AG04449 (cell line): ENCODE results near the gene AFF2.

Source experiments
- CTCF ChIA-PET: fragments of 350-600 bp; formaldehyde crosslinking; extraction: SDS; loops from one replicate; lab custom pipeline; 2021; ENCODE audit warnings: antibody characterized with exemption; lab: Yijun Ruan, JAX
- POLR2A ChIA-PET: fragments of 400-600, 350-600 bp; formaldehyde crosslinking; extraction: SDS; loops from one replicate; lab custom pipeline; 2020; ENCODE audit warnings: antibody characterized with exemption, inconsistent platforms; lab: Yijun Ruan, JAX
- DNase-seq: peaks from one replicate; pipeline ENCODE4 v3.0.0-alpha.2; 2010; ENCODE audit warnings: low read depth, low spot score
- H3K4me3 ChIP-seq: 2 replicates; pipeline ENCODE4 v1.5.1; 2011; ENCODE audit warnings: low read depth, mild to moderate bottlenecking, control low read depth, low read length
- TF ChIP-seq, protein P1 (sequence below): IDR thresholded peaks from one replicate; pipeline ENCODE4 v1.5.1; 2011; ENCODE audit warnings: mild to moderate bottlenecking, moderate library complexity, low read length, control low read depth, inconsistent platforms; ENCODE audit not compliant: insufficient read depth; ENCODE audit errors: missing control alignments

Gene AFF2

DNA sequence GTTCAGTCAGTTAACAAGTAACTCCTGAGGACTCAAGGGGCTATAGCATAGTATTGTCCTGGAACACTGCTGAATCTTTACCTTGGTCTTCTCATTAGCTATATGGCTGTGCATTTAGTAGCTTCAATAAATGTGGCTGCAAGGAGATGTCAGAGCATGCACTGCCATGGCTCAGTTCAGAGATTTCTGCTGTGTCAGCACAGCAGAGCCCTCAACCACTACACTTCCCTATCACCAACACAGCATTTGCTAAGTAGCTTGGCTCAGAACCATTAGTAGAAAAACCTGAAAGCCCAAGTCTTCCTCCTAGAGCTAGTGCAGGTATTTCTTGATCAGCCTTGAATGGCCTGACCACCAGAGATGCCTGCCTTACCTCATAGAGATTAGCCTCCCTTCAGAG is 538.6 kb downstream of the AFF2 start:
- ChIA-PET POLR2A (no interaction called here), CTCF (no interaction called here)
- DNase-seq, result no peak
- TF ChIP-seq, protein P1, sequence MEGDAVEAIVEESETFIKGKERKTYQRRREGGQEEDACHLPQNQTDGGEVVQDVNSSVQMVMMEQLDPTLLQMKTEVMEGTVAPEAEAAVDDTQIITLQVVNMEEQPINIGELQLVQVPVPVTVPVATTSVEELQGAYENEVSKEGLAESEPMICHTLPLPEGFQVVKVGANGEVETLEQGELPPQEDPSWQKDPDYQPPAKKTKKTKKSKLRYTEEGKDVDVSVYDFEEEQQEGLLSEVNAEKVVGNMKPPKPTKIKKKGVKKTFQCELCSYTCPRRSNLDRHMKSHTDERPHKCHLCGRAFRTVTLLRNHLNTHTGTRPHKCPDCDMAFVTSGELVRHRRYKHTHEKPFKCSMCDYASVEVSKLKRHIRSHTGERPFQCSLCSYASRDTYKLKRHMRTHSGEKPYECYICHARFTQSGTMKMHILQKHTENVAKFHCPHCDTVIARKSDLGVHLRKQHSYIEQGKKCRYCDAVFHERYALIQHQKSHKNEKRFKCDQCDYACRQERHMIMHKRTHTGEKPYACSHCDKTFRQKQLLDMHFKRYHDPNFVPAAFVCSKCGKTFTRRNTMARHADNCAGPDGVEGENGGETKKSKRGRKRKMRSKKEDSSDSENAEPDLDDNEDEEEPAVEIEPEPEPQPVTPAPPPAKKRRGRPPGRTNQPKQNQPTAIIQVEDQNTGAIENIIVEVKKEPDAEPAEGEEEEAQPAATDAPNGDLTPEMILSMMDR, result no peak
- H3K4me3 ChIP-seq, result no peak overlapping the region

DNA sequence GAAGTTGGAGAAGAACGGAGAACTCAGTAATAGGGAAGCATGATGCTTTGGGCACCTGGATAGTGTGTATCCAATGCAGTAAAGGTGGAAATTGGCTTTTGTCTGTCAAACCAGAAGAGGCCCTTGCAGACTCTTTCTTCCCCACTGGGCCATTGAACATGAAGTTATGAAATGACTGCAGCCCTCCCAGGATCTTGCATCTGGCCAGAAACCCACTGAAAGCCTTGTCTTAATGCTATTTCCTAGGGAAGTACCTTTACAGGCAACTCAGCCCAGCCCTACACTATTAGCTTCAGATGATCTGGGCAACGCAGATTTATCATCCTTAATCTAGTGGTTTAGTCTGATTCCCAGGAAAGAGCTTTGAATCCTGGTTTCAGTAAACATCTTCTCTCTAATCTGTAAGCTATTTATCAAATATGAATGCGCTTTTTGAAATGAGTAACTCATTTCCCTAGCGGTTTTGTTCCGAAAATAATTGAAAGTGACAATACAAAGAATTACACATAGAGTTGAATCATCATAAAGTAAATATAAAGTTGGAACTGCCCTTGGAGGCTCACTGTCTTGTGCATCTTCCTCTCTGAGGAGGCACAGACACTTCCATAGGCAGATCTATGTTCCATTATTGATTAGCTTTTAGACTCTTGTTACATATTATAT is 540.6 kb downstream of the AFF2 start:
- TF ChIP-seq, protein P1, result no peak
- CTCF ChIA-PET, result no interaction called here
- H3K4me3 ChIP-seq, result no peak overlapping the region
- POLR2A ChIA-PET, result no interaction called here
- DNase-seq, result no peak

DNA sequence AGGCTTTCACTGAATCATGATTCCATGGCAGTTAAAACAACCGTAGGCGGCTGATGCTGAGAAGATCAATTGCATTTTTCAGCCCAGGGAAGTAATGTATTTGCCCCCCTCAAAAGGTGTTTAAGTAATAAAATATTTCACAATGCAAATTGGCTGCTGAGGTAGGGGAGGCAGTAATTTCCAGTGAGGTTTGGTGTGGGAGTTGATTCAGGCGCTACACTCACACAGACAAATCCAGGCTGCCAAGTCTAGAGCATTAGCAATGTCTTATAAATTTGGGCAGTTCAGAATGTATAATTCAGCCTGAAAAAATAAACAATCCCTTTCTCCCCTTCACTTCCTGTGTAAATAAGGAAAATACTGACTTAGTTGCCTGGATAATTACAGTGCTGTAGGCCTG is 543.0 kb downstream of the AFF2 start:
- no peak for DNase-seq
- H3K4me3 ChIP-seq, result no peak overlapping the region
- POLR2A ChIA-PET, result no interaction called here
- TF ChIP-seq, protein P1, result no peak
- CTCF ChIA-PET, result no interaction called here

DNA sequence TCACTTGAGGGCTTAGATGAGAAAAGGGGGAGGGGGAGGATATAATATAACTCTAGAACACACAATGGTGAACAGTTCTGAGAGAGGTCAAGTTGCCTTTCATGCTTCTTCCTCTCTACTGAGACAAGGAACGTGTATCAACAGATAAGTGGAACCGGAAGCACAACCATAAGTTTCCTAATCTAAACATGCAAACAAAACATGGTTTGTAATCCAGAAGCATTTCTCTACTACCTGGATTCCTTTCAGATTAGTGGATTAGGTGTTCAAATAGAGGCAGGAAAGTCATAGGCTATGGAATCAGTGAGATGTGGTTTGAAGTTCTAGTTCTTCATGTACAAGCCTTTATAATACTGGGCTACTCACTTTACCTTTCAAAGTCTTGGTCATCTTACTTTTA is 544.1 kb downstream of the AFF2 start:
- H3K4me3 ChIP-seq, result no peak overlapping the region
- ChIA-PET POLR2A (no interaction called here), CTCF (no interaction called here)
- DNase-seq, result no peak
- TF ChIP-seq, protein P1, result no peak

DNA sequence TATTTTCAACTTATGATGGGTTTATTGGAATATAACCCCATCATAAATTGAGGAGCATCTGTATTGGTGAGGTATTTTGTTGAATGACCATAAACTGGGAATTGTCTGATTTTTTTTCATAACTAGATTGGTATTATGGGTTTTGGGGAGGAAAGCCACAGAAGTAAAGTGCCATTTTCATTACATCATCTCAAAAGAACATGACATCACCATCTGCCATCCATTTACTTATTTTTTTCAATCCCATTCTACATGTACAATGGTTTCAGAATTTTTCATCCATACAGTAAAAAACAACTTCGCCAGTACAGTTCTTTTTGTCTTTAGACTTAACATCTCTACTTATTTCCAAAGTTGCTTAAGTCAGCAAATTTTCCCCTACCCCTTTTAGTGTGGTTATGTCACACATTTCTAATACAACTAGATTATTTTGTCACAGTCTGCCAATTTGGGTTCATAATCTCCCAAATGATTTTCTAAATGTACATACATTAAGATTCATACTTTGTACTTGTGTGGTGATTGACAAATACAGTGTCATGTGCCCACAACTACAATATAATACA is 545.3 kb downstream of the AFF2 start:
- ChIA-PET POLR2A (no interaction called here), CTCF (no interaction called here)
- TF ChIP-seq, protein P1, result no peak
- no peak overlapping the region for H3K4me3 ChIP-seq
- DNase-seq, result no peak
